ENCODE data around the gene ITGB7. TPM values are rescaled to one million over a fixed set of nuclear protein-coding genes. Genes with fewer than 3 reads are reported as not detected.

Gene ITGB7
- total and polyA plus RNA-seq, 7 donors: 0.19 to 1.6 (median 0.65) TPM

GRCh38 chr12:53241623-53242412, 34.8 kb upstream of the ITGB7 start:
- no peaks in the 10 kb centered on the region for H3K4me1 ChIP-seq
- DNase-seq (peak in 1 of 2 donors; percentile 42), ATAC-seq (no peak)
- H3K9me3 ChIP-seq: no peaks in the 10 kb centered on the region
- H3K4me3 ChIP-seq: no peak overlapping the region
- H3K36me3 ChIP-seq (ENCODE audit: insufficient read depth in 1 of 2, low read depth in 1 of 2): no peaks in the 10 kb centered on the region
- intact Hi-C loops (cut with DNase I): no loop called here
- peaks cover 0 to 11% (median 4%) of the 10 kb centered on the region in 3 donors for H3K27me3 ChIP-seq (ENCODE audit: insufficient read depth in 3 of 3, low read length in 2 of 3)
- H3K27ac ChIP-seq: no peak overlapping the region
- WGBS, 3 donors: 62 to 66% (median 63%) methylated on average over 10 to 11 of the region's 11 CpGs
- TF ChIP-seq CTCF (IDR thresholded peaks at IDR 0.05): no peak

GRCh38 chr12:53239643-53240258, 32.7 kb upstream of the ITGB7 start:
- H3K4me1 ChIP-seq: no peaks in the 10 kb centered on the region
- intact Hi-C loops (cut with DNase I): no loop called here
- no peaks in the 10 kb centered on the region for H3K9me3 ChIP-seq
- no peak overlapping the region for H3K4me3 ChIP-seq
- no peak overlapping the region for H3K27ac ChIP-seq
- peak in 1 of 2 donors; percentile 15 for DNase-seq
- WGBS, 3 donors: 84 to 86% (median 85%) methylated on average over 9 to 10 of the region's 10 CpGs
- peaks cover 0 to 20% (median 7%) of the 10 kb centered on the region in 3 donors for H3K27me3 ChIP-seq (ENCODE audit: insufficient read depth in 3 of 3, low read length in 2 of 3)
- TF ChIP-seq CTCF (IDR thresholded peaks at IDR 0.05): no peak
- ATAC-seq: no peak
- H3K36me3 ChIP-seq (ENCODE audit: insufficient read depth in 1 of 2, low read depth in 1 of 2): no peaks in the 10 kb centered on the region

GRCh38 chr12:53236443-53237111, 29.5 kb upstream of the ITGB7 start:
- no peak for TF ChIP-seq CTCF (IDR thresholded peaks at IDR 0.05)
- no peak overlapping the region for H3K4me3 ChIP-seq
- WGBS, 3 donors: 75 to 85% (median 75%) methylated on average over 1 of the region's 1 CpG
- intact Hi-C loops (cut with DNase I): no loop called here
- H3K9me3 ChIP-seq: no peaks in the 10 kb centered on the region
- ATAC-seq (no peak), DNase-seq (peak in 1 of 2 donors; percentile 41)
- H3K27me3 ChIP-seq (ENCODE audit: insufficient read depth in 3 of 3, low read length in 2 of 3): peaks cover 0 to 27% (median 5%) of the 10 kb centered on the region in 3 donors
- no peaks in the 10 kb centered on the region for H3K36me3 ChIP-seq (ENCODE audit: insufficient read depth in 1 of 2, low read depth in 1 of 2)
- H3K27ac ChIP-seq: no peak overlapping the region
- peaks cover 8% of the 10 kb centered on the region for H3K4me1 ChIP-seq

- no peak for TF ChIP-seq CTCF (IDR thresholded peaks at IDR 0.05)
- no peak overlapping the region for H3K4me3 ChIP-seq
- WGBS, 3 donors: 72 to 81% (median 76%) methylated on average over 9 of the region's 9 CpGs
- H3K4me1 ChIP-seq: peaks cover 8% of the 10 kb centered on the region
- intact Hi-C loops (cut with DNase I): no loop called here
- DNase-seq (peak in 1 of 2 donors; percentile 17), ATAC-seq (no peak)
- peaks cover 0 to 34% (median 5%) of the 10 kb centered on the region in 3 donors for H3K27me3 ChIP-seq (ENCODE audit: insufficient read depth in 3 of 3, low read length in 2 of 3)
- no peaks in the 10 kb centered on the region for H3K36me3 ChIP-seq (ENCODE audit: insufficient read depth in 1 of 2, low read depth in 1 of 2)
- H3K9me3 ChIP-seq: no peaks in the 10 kb centered on the region
- H3K27ac ChIP-seq: no peak overlapping the region
Observed at GRCh38 chr12:53235742-53236442, 28.8 kb upstream of the ITGB7 start.

All from psoas muscle (tissue), 8 donors.